SK-N-MC (cell line): Measurements from ENCODE around the gene ZNF865.

Experiments
- EZH2 ChIP-seq: fragments of 200-600 bp; sonication (generic); IDR thresholded peaks from one replicate; pipeline ENCODE4 v1.6.1; 2017; ENCODE audit warnings: antibody characterized with exemption
- FOXP2 ChIP-seq: optimal IDR thresholded peaks from 2 replicates; pipeline ENCODE3; 2011; ENCODE audit warnings: mild to moderate bottlenecking, moderate library complexity; ENCODE audit not compliant: insufficient read depth; ENCODE audit errors: extremely low read length, control extremely low read depth
- POLR2AphosphoS5 ChIP-seq: IDR thresholded peaks from 2 replicates; pipeline ENCODE4 v1.6.1; 2012; ENCODE audit warnings: mild to moderate bottlenecking, low read depth, low read length, borderline replicate concordance

DNA sequence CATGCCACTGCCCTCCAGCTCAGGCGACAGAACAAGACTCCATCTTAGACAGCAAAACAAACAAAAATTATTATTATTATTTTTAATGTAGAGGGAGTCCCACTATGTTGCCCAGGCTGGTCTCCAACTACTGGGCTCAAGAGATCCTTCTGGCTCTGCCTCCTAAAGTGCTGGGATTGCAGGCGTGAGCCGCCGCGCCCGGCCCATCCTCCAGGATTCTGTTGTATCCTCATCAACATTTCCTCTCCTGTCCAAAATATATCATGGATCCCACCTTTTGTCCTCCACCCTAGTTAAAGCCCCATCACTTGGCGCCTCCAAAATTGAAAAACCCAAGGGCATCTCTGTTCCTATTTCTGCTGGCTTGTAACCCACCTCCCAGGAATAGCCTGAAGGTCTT is 17.7 kb downstream of the ZNF865 start:
- TF ChIP-seq EZH2 = no peak
- TF ChIP-seq POLR2AphosphoS5 = no peak
- no peak for TF ChIP-seq FOXP2
